Vagina (tissue), 2 donors: ENCODE results near the gene COX17. TPM values are rescaled to one million over a fixed set of nuclear protein-coding genes. Genes with fewer than 3 reads are reported as not detected.

Experiments used
- DNase-seq, 2 donors: peaks; one replicate each; pipeline ENCODE4 v3.0.0-alpha.2; 2017; ENCODE audit errors: extremely low spot score in 2 of 2
- H3K27ac ChIP-seq: fragments of 200-600 bp; sonication (generic); one replicate; pipeline ENCODE4 v1.5.1; 2019
- H3K27me3 ChIP-seq: fragments of 200-600 bp; sonication (generic); one replicate; pipeline ENCODE4 v1.5.1; 2019
- H3K36me3 ChIP-seq, 2 donors: fragments of 200-600 bp; sonication (generic); one replicate each; pipeline ENCODE4 v1.5.1; 2017 to 2019
- H3K4me1 ChIP-seq: fragments of 200-600 bp; sonication (generic); one replicate; pipeline ENCODE4 v1.5.1; 2019
- H3K4me3 ChIP-seq, 2 donors: fragments of 200-600 bp; sonication (generic); 1 replicate in 1 of 2; 2 replicates in 1 of 2; pipeline ENCODE4 v1.5.1; 2016 to 2019
- H3K9me3 ChIP-seq: fragments of 200-600 bp; sonication (generic); one replicate; pipeline ENCODE4 v1.5.1; 2019
- CTCF ChIP-seq, 3 experiments: fragments of 450-650 bp in 2 of 3; fragments of 200-600 bp in 1 of 3; sonication (generic) in 1 of 3; IDR thresholded peaks; one replicate each; pipeline ENCODE4 v1.5.1; 2017 to 2019; ENCODE audit warnings: antibody characterized with exemption in 3 of 3, mild to moderate bottlenecking in 2 of 3, moderate library complexity in 2 of 3
- POLR2A ChIP-seq, 2 donors: fragments of 450-650 bp; IDR thresholded peaks; one replicate each; pipeline ENCODE4 v1.6.1; 2017; ENCODE audit warnings: antibody characterized with exemption in 2 of 2, mild to moderate bottlenecking in 2 of 2, moderate library complexity in 2 of 2
- POLR2AphosphoS5 ChIP-seq, 2 donors: sonication (generic); formaldehyde crosslinking; IDR thresholded peaks; one replicate each; pipeline ENCODE4 v1.9.0; 2017; ENCODE audit warnings: antibody characterized with exemption in 2 of 2, mild to moderate bottlenecking in 2 of 2, low read depth in 1 of 2; ENCODE audit not compliant: insufficient read depth in 1 of 2
- intact Hi-C: fragments of 100-400 bp; cut with DNase I; formaldehyde crosslinking; loops from one replicate; pipeline ENCODE4 v1.15.1; 2023
- total RNA-seq: library from RNA; depleted of rRNA; stranded (reverse); fragments of >200 nt; gene quantifications from one replicate; pipeline ENCODE4 v1.2.3, GENCODE V29; 2016

Gene COX17
- total RNA-seq, 1 donor from 2014 or later = 27.3 TPM

- DNase-seq = no peak
- no peak overlapping the region for H3K4me3 ChIP-seq
- H3K27me3 ChIP-seq = no peaks in the 10 kb centered on the region
- H3K4me1 ChIP-seq = peaks cover 16% of the 10 kb centered on the region
- TF ChIP-seq CTCF (IDR thresholded peaks at IDR 0.05) (no peak), POLR2AphosphoS5 (IDR thresholded peaks at IDR 0.05; ENCODE audit: insufficient read depth in 1 of 2, low read depth in 1 of 2) (no peak), POLR2A (IDR thresholded peaks at IDR 0.05) (no peak)
- H3K36me3 ChIP-seq = no peaks in the 10 kb centered on the region
- intact Hi-C loops = no loop called here
- H3K27ac ChIP-seq = peak overlapping the region; percentile 56
- no peaks in the 10 kb centered on the region for H3K9me3 ChIP-seq
Measured at GRCh38 chr3:119628390-119628789, 48.8 kb downstream of the COX17 start.

DNA sequence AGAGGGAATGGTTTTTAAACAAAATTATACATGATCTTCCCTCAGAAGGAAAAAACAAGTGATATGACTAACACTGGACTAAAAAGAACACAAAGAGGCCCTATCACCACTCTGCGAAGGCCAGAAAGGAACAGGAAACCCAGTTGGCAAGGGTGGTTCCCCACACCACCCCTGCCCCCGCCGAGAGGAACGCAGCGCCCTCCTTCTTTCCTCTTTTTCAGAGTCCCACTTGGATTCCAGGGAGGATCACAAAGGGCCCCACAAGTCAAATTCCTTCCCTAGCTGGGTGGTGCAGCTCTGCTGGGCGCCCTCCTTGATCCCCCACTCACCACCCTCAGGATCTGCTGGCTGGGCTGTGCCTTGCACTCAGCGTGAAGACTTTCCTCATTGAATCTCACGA lies 49.7 kb downstream of the COX17 start:
- no peaks in the 10 kb centered on the region for H3K36me3 ChIP-seq
- peaks cover 16% of the 10 kb centered on the region for H3K4me1 ChIP-seq
- no peak overlapping the region for H3K4me3 ChIP-seq
- TF ChIP-seq POLR2AphosphoS5 (IDR thresholded peaks at IDR 0.05; ENCODE audit: insufficient read depth in 1 of 2, low read depth in 1 of 2) (no peak), POLR2A (IDR thresholded peaks at IDR 0.05) (no peak), CTCF (IDR thresholded peaks at IDR 0.05) (no peak)
- H3K9me3 ChIP-seq = no peaks in the 10 kb centered on the region
- intact Hi-C loops = no loop called here
- H3K27ac ChIP-seq = peak overlapping the region; percentile 56
- DNase-seq = no peak
- no peaks in the 10 kb centered on the region for H3K27me3 ChIP-seq

- Histone ChIP-seq H3K27me3 (no peaks in the 10 kb centered on the region), H3K4me1 (peaks cover 15% of the 10 kb centered on the region), H3K36me3 (no peaks in the 10 kb centered on the region), H3K9me3 (no peaks in the 10 kb centered on the region), H3K27ac (no peak overlapping the region), H3K4me3 (no peak overlapping the region)
- intact Hi-C loops = no loop called here
- no peak for DNase-seq
- TF ChIP-seq POLR2AphosphoS5 (IDR thresholded peaks at IDR 0.05; ENCODE audit: insufficient read depth in 1 of 2, low read depth in 1 of 2) (no peak), CTCF (IDR thresholded peaks at IDR 0.05) (no peak), POLR2A (IDR thresholded peaks at IDR 0.05) (no peak)
Measured at GRCh38 chr3:119626196-119626595, 51.0 kb downstream of the COX17 start.

- Histone ChIP-seq H3K4me3 (no peak overlapping the region), H3K4me1 (peaks cover 9% of the 10 kb centered on the region), H3K9me3 (no peaks in the 10 kb centered on the region), H3K27me3 (no peaks in the 10 kb centered on the region), H3K27ac (no peak overlapping the region), H3K36me3 (no peaks in the 10 kb centered on the region)
- no peak for DNase-seq
- TF ChIP-seq POLR2AphosphoS5 (IDR thresholded peaks at IDR 0.05; ENCODE audit: insufficient read depth in 1 of 2, low read depth in 1 of 2) (no peak), CTCF (IDR thresholded peaks at IDR 0.05) (no peak), POLR2A (IDR thresholded peaks at IDR 0.05) (no peak)
- intact Hi-C loops = no loop called here
Measured at GRCh38 chr3:119625451-119626153, 51.6 kb downstream of the COX17 start.

DNA sequence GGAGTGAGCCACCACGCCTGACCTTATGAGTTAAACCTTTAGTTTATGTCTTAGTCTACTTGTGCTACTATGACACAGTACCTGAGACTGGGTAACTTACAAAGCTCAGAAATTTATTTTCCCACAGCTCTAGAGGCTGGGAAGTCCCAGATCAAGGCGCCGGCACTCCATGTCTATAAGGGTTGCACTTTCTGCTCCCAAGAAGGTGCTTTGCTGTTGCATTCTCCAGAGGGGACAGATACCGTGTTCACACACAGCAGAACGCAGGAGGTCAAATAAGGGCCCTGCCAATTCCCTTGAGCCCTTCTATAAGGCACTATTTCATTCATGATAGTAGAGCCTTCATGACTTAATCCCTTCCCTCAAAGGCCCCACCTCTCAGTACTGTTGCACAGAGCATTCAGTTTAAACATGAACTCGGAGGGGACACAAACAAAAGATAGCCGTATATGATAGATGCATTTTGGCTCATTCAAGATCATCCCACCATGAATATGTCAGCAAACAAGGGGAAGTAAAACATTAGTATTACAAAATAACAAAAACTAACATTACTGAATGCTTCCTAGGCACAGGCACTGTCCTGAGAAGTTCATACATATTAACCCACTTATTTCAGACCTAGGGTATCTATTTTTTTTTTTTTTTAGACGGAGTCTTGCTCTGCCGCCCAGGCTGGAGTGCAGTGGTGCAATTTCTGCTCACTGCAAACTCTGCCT lies 53.0 kb downstream of the COX17 start:
- Histone ChIP-seq H3K9me3 (no peaks in the 10 kb centered on the region), H3K4me3 (no peak overlapping the region), H3K4me1 (no peaks in the 10 kb centered on the region), H3K36me3 (no peaks in the 10 kb centered on the region), H3K27me3 (no peaks in the 10 kb centered on the region), H3K27ac (no peak overlapping the region)
- TF ChIP-seq POLR2AphosphoS5 (IDR thresholded peaks at IDR 0.05; ENCODE audit: insufficient read depth in 1 of 2, low read depth in 1 of 2) (no peak), CTCF (IDR thresholded peaks at IDR 0.05) (no peak), POLR2A (IDR thresholded peaks at IDR 0.05) (no peak)
- intact Hi-C loops = no loop called here
- no peak for DNase-seq
